Anterior cingulate cortex (tissue), 58 donors: ENCODE measurements around the gene FYN.

Experiments used
- DNase-seq, 58 donors: peaks; one replicate each; lab custom pipeline; 2025; lab: John Stamatoyannopoulos, UW

FYN gene

GRCh38 chr6:111813237-111813636 is 60.0 kb downstream of the FYN start:
- DNase-seq, result no peak

GRCh38 chr6:111812060-111813038 is 60.9 kb downstream of the FYN start:
- DNase-seq, result no peak

- peak in 17 of 58 donors; percentile 18 to 56 (median 29) for DNase-seq
These were observed 62.7 kb downstream of the FYN start for GRCh38 chr6:111810294-111811131.

GRCh38 chr6:111809766-111810165 is 63.5 kb downstream of the FYN start:
- DNase-seq, result no peak

GRCh38 chr6:111809264-111809663 is 64.0 kb downstream of the FYN start:
- DNase-seq, result no peak

GRCh38 chr6:111808493-111808892 is 64.8 kb downstream of the FYN start:
- DNase-seq, result no peak

GRCh38 chr6:111806561-111807497 is 66.4 kb downstream of the FYN start:
- DNase-seq, result peak in 1 of 58 donors; percentile 37

- no peak for DNase-seq
These were observed 67.1 kb downstream of the FYN start for GRCh38 chr6:111806165-111806547.

GRCh38 chr6:111805511-111806164 is 67.6 kb downstream of the FYN start:
- DNase-seq, result no peak

GRCh38 chr6:111804627-111805235 is 68.5 kb downstream of the FYN start:
- peak in 5 of 58 donors; percentile 23 to 48 (median 31) for DNase-seq

- no peak for DNase-seq
These were observed 69.4 kb downstream of the FYN start for GRCh38 chr6:111803804-111804203.

- no peak for DNase-seq
These were observed 69.9 kb downstream of the FYN start for GRCh38 chr6:111803371-111803770.

- no peak for DNase-seq
These were observed 70.4 kb downstream of the FYN start for GRCh38 chr6:111802720-111803330.

GRCh38 chr6:111802015-111802414 is 71.2 kb downstream of the FYN start:
- no peak for DNase-seq

GRCh38 chr6:111800821-111801220 is 72.4 kb downstream of the FYN start:
- DNase-seq, result no peak

- no peak for DNase-seq
These were observed 72.9 kb downstream of the FYN start for GRCh38 chr6:111800259-111800765.

- no peak for DNase-seq
These were observed 73.5 kb downstream of the FYN start for GRCh38 chr6:111799576-111800258.

- peak in 3 of 58 donors; percentile 10 to 24 (median 18) for DNase-seq
These were observed 74.9 kb downstream of the FYN start for GRCh38 chr6:111798281-111798725.
